ENCODE data around the gene CATSPER1. TPM values are rescaled to one million over a fixed set of nuclear protein-coding genes. Genes with fewer than 3 reads are reported as not detected.

CATSPER1 gene
- total and polyA plus RNA-seq, 2 of the 8 experiments (the other 6 are each of a cell fraction or from before 2014, with no cell fraction given), result not detected

- no peak overlapping the region for H2BK5ac ChIP-seq (ENCODE audit: low read depth, low read length)
- no peak overlapping the region for H3K18ac ChIP-seq (ENCODE audit: extremely low read depth, low read length)
- FAIRE-seq (no peak), DNase-seq (ENCODE audit: low read depth in 1 of 2, low spot score in 2 of 2) (no peak)
- no peak overlapping the region for H3K9ac ChIP-seq (replicated peaks in 1 of 4; ENCODE audit: extremely low read depth in 1 of 4, low read depth in 3 of 4, low read length in 3 of 4)
- H4K5ac ChIP-seq (ENCODE audit: insufficient read length, low read depth, low read length), result no peak overlapping the region
- H4K91ac ChIP-seq (replicated peaks; ENCODE audit: insufficient read length, low read length), result no peak overlapping the region
- H3K4ac ChIP-seq (replicated peaks; ENCODE audit: insufficient read length, low read depth, low read length), result no peak overlapping the region
- H3K56ac ChIP-seq (replicated peaks; ENCODE audit: insufficient read length, low read depth, low read length), result no peak overlapping the region
- CTCF ChIA-PET (ENCODE audit: partially characterized antibody), result interaction anchor here (0.6 to 8.8 kb wide), 4 partner anchors 12 to 68 kb away, joined by 3 to 144 read pairs (median 56); partner anchors contain the start of genes GAL3ST3 and SF3B2
- peaks cover 0 to 5% of the 10 kb centered on the region in 2 experiments; a peak in 1 of 4 replicates for H3K79me2 ChIP-seq (ENCODE audit: control insufficient read depth in 1 of 2, insufficient read depth in 2 of 2, low read length in 2 of 2)
- no peak overlapping the region for H2AFZ ChIP-seq (ENCODE audit: low read length)
- TF ChIP-seq SRF (IDR thresholded peaks at IDR 0.05; ENCODE audit: low read depth, low read length), result no peak
- TF ChIP-seq SP1 (IDR thresholded peaks at IDR 0.05; ENCODE audit: low read depth, low read length), result no peak
- no peak for TF ChIP-seq POLR2A (IDR thresholded peaks at IDR 0.05; ENCODE audit: control extremely low read depth in 1 of 2, low read depth in 2 of 2, low read length in 2 of 2)
- TF ChIP-seq ATF2 (IDR thresholded peaks at IDR 0.05; ENCODE audit: low read length), result no peak
- no peak for TF ChIP-seq YY1 (IDR thresholded peaks at IDR 0.05; ENCODE audit: low read depth, low read length)
- no peak for TF ChIP-seq RFX5 (IDR thresholded peaks at IDR 0.05; ENCODE audit: borderline replicate concordance, low read depth, low read length)
- TF ChIP-seq MAFK (IDR thresholded peaks at IDR 0.05; ENCODE audit: low read depth, low read length), result no peak
- no peak for TF ChIP-seq ASH2L (IDR thresholded peaks at IDR 0.05; ENCODE audit: low read length)
- TF ChIP-seq CTBP2 (IDR thresholded peaks at IDR 0.05; ENCODE audit: borderline replicate concordance, insufficient read depth, insufficient read length, low read length), result no peak
- no peak for TF ChIP-seq HDAC6 (IDR thresholded peaks at IDR 0.05; ENCODE audit: low read depth, low read length)
- no peak for TF ChIP-seq NANOG (IDR thresholded peaks at IDR 0.05; ENCODE audit: insufficient read depth, low read depth, low read length, poor library complexity, severe bottlenecking)
- TF ChIP-seq RBBP5 (IDR thresholded peaks at IDR 0.05; ENCODE audit: borderline replicate concordance, low read depth, low read length), result no peak
- no peak for TF ChIP-seq BACH1 (IDR thresholded peaks at IDR 0.05; ENCODE audit: low read length)
- H3K4me2 ChIP-seq (ENCODE audit: insufficient read depth in 1 of 2, low read depth in 2 of 2, low read length in 2 of 2), result no peak overlapping the region
- H2AK5ac ChIP-seq (ENCODE audit: low read depth, low read length), result no peak overlapping the region
- H2BK120ac ChIP-seq (replicated peaks; ENCODE audit: low read depth, low read length), result no peak overlapping the region
- H3K27ac ChIP-seq (ENCODE audit: low read depth, low read length), result no peak overlapping the region
- WGBS, 2 experiments (ENCODE audit: extremely low coverage in 1 of 2, insufficient coverage in 1 of 2, insufficient read length in 1 of 2, insufficient replicate concordance in 2 of 2, low coverage in 1 of 2, low lambda C conversion rate in 2 of 2, missing lambda C conversion rate in 1 of 2), result 86% methylated on average over 3 of the region's 3 CpGs; no CpG with 5 or more reads in 1 of the 2 experiments
- H4K20me1 ChIP-seq (replicated peaks in 1 of 2; ENCODE audit: control insufficient read depth in 1 of 2, insufficient read depth in 2 of 2, low read length in 2 of 2), result peaks cover 0 to 17% of the 10 kb centered on the region in 2 experiments
- no peaks in the 10 kb centered on the region; the same call in 1 of the 2 replicates for H3K79me1 ChIP-seq (ENCODE audit: low read depth, low read length)
- H3K14ac ChIP-seq (ENCODE audit: insufficient read length), result no peak overlapping the region
- H4K8ac ChIP-seq (ENCODE audit: extremely low read depth, insufficient read depth, low read length), result no peak overlapping the region
- no peak overlapping the region for H3K4me3 ChIP-seq (ENCODE audit: extremely low read depth in 1 of 4, insufficient read depth in 2 of 4, low read depth in 3 of 4, low read length in 4 of 4)
- H3K23ac ChIP-seq (ENCODE audit: insufficient read length), result no peak overlapping the region
- peaks cover 5 to 13% (median 8%) of the 10 kb centered on the region in 4 experiments; a peak in 6 of 7 replicates for H3K4me1 ChIP-seq (replicated peaks in 1 of 4; ENCODE audit: control insufficient read depth in 3 of 4, insufficient read depth in 4 of 4, low read length in 3 of 4)
- POLR2A ChIA-PET (ENCODE audit: partially characterized antibody), result interaction anchor here (9.7 kb wide), 1 partner anchor 11 kb away, joined by 150 read pairs; the partner anchor contains the start of genes GAL3ST3 and SF3B2
- no peaks in the 10 kb centered on the region for H3K27me3 ChIP-seq (replicated peaks in 1 of 4; ENCODE audit: control insufficient read depth in 3 of 4, extremely low read depth in 1 of 4, insufficient read depth in 3 of 4, low read length in 3 of 4)
- peaks cover 24 to 66% (median 50%) of the 10 kb centered on the region in 4 experiments for H3K36me3 ChIP-seq (ENCODE audit: control insufficient read depth in 2 of 4, insufficient read depth in 4 of 4, low read length in 3 of 4)
- no peak overlapping the region for H2BK20ac ChIP-seq (ENCODE audit: low read length)
- no peak overlapping the region for H2BK12ac ChIP-seq (ENCODE audit: low read depth, low read length)
- no peaks in the 10 kb centered on the region for H3K9me3 ChIP-seq (ENCODE audit: insufficient read depth in 2 of 2, low read depth in 1 of 2, low read length in 1 of 2)
- no peaks in the 10 kb centered on the region; the same call in 1 of the 2 replicates for H3K23me2 ChIP-seq (ENCODE audit: low read depth, low read length)
- H2BK15ac ChIP-seq (ENCODE audit: low read length), result no peak overlapping the region
These were observed 40.5 kb upstream of the CATSPER1 start for GRCh38 chr11:66066751-66067150.
